GM21390 (cell line): ENCODE measurements around the gene ATP10B.
"Not testable (repeated sequence)": the region's sequence is repeated elsewhere in the genome, so short reads cannot be mapped to it uniquely, and the experiment has no call there.

ENCODE experiments used
- ATAC-seq: cut with Tn5 transposase; IDR thresholded peaks from one replicate; pipeline ENCODE4 v1.9.1; 2021; ENCODE audit not compliant: unreplicated experiment

The ATP10B gene

GRCh38 chr5:160852049-160852448 is at the start of gene ATP10B:
ATP10B (minus strand) TSS chr5:160852211; CDS start chr5:160688074, 164,137 bp downstream.
- ATAC-seq: no peak

GRCh38 chr5:160901656-160902055 is 49.6 kb upstream of the ATP10B start:
- ATAC-seq: no peak

- no peak for ATAC-seq
Observed at GRCh38 chr5:160899735-160900134, 47.7 kb upstream of the ATP10B start.

- not testable (repeated sequence) for ATAC-seq
Observed at GRCh38 chr5:160893180-160893964, 41.4 kb upstream of the ATP10B start.

- no peak for ATAC-seq
Observed at GRCh38 chr5:160887780-160888179, 35.8 kb upstream of the ATP10B start.

GRCh38 chr5:160873560-160874200 is 21.7 kb upstream of the ATP10B start:
- not testable (repeated sequence) for ATAC-seq

- no peak for ATAC-seq
Observed at GRCh38 chr5:160869989-160870521, 18.0 kb upstream of the ATP10B start.

GRCh38 chr5:160867976-160868375 is 16.0 kb upstream of the ATP10B start:
- ATAC-seq: no peak

GRCh38 chr5:160851451-160851850 is 560 bp downstream of the ATP10B start:
- ATAC-seq: no peak

- no peak for ATAC-seq
Observed at GRCh38 chr5:160850421-160850820, 1.6 kb downstream of the ATP10B start.

GRCh38 chr5:160847526-160848085 is 4.4 kb downstream of the ATP10B start:
- ATAC-seq: no peak

GRCh38 chr5:160846642-160847041 is 5.4 kb downstream of the ATP10B start:
- no peak for ATAC-seq

GRCh38 chr5:160844177-160844576 is 7.8 kb downstream of the ATP10B start:
- ATAC-seq: no peak

- ATAC-seq: peak; percentile 94
Observed at GRCh38 chr5:160843240-160843639, 8.8 kb downstream of the ATP10B start.

GRCh38 chr5:160837749-160838593 is 14.0 kb downstream of the ATP10B start:
- ATAC-seq: no peak

- ATAC-seq: no peak
Observed at GRCh38 chr5:160837211-160837610, 14.8 kb downstream of the ATP10B start.

GRCh38 chr5:160835818-160836528 is 16.0 kb downstream of the ATP10B start:
- peak; percentile 55 for ATAC-seq

GRCh38 chr5:160835376-160835775 is 16.6 kb downstream of the ATP10B start:
- peak; percentile 10 for ATAC-seq

- no peak for ATAC-seq
Observed at GRCh38 chr5:160833806-160834205, 18.2 kb downstream of the ATP10B start.

GRCh38 chr5:160831801-160832200 is 20.2 kb downstream of the ATP10B start:
- no peak for ATAC-seq
